ENCODE results near the gene C12orf57.

- TF ChIP-seq CTCF (IDR thresholded peaks at IDR 0.05 in 4 of 5, conservative IDR thresholded peaks at IDR 0.05 in 1 of 5): no peak
- TF ChIP-seq POLR2A (IDR thresholded peaks at IDR 0.05): peak in 1 of 2 donors; percentile 32
Observed at GRCh38 chr12:6904280-6905276, 39.2 kb upstream of the C12orf57 start, which contains the start of gene LRRC23.

Data from gastrocnemius medialis (tissue), 4 donors.